Measurements from ENCODE around the gene COL18A1. TPM values are rescaled to one million over a fixed set of nuclear protein-coding genes. Genes with fewer than 3 reads are reported as not detected.

Gene COL18A1
- total RNA-seq, 1 donor from 2014 or later: 271 TPM

- Mint-ChIP-seq H3K4me1 (ENCODE audit: low read depth) (peaks cover 38% of the 10 kb centered on the region), H3K27ac (no peak overlapping the region), H3K9me3 (ENCODE audit: low read depth) (no peaks in the 10 kb centered on the region), H3K4me3 (ENCODE audit: low read depth) (no peak overlapping the region), H3K27me3 (no peaks in the 10 kb centered on the region), H3K36me3 (ENCODE audit: insufficient read depth) (no peaks in the 10 kb centered on the region)
- DNase-seq (ENCODE audit: low spot score, unreplicated experiment): no peak
- no peak for TF ChIP-seq CTCF (IDR thresholded peaks at IDR 0.05; ENCODE audit: unreplicated experiment)
Measured at GRCh38 chr21:45414396-45415187, 9.6 kb downstream of the COL18A1 start.

- Mint-ChIP-seq H3K9me3 (ENCODE audit: low read depth) (no peaks in the 10 kb centered on the region), H3K4me1 (ENCODE audit: low read depth) (peaks cover 39% of the 10 kb centered on the region), H3K4me3 (ENCODE audit: low read depth) (no peak overlapping the region), H3K27ac (no peak overlapping the region), H3K27me3 (no peaks in the 10 kb centered on the region), H3K36me3 (ENCODE audit: insufficient read depth) (no peaks in the 10 kb centered on the region)
- TF ChIP-seq CTCF (IDR thresholded peaks at IDR 0.05; ENCODE audit: unreplicated experiment): no peak
- no peak for DNase-seq (ENCODE audit: low spot score, unreplicated experiment)
Measured at GRCh38 chr21:45415188-45415942, 10.4 kb downstream of the COL18A1 start.

- DNase-seq (ENCODE audit: low spot score, unreplicated experiment): no peak
- H3K27me3 Mint-ChIP-seq: no peaks in the 10 kb centered on the region
- H3K9me3 Mint-ChIP-seq (ENCODE audit: low read depth): no peaks in the 10 kb centered on the region
- no peaks in the 10 kb centered on the region for H3K36me3 Mint-ChIP-seq (ENCODE audit: insufficient read depth)
- H3K4me1 Mint-ChIP-seq (ENCODE audit: low read depth): peaks cover 36% of the 10 kb centered on the region
- peak overlapping the region; percentile 43 for H3K27ac Mint-ChIP-seq
- TF ChIP-seq CTCF (IDR thresholded peaks at IDR 0.05; ENCODE audit: unreplicated experiment): no peak
- no peak overlapping the region for H3K4me3 Mint-ChIP-seq (ENCODE audit: low read depth)
Measured at GRCh38 chr21:45415943-45416611, 11.1 kb downstream of the COL18A1 start.

GRCh38 chr21:45416620-45417019 is 11.7 kb downstream of the COL18A1 start:
- Mint-ChIP-seq H3K27me3 (no peaks in the 10 kb centered on the region), H3K27ac (peak overlapping the region; percentile 62), H3K4me3 (ENCODE audit: low read depth) (no peak overlapping the region), H3K9me3 (ENCODE audit: low read depth) (no peaks in the 10 kb centered on the region), H3K36me3 (ENCODE audit: insufficient read depth) (no peaks in the 10 kb centered on the region), H3K4me1 (ENCODE audit: low read depth) (peaks cover 34% of the 10 kb centered on the region)
- no peak for DNase-seq (ENCODE audit: low spot score, unreplicated experiment)
- TF ChIP-seq CTCF (IDR thresholded peaks at IDR 0.05; ENCODE audit: unreplicated experiment): no peak

GRCh38 chr21:45417256-45417950 is 12.4 kb downstream of the COL18A1 start:
- no peaks in the 10 kb centered on the region for H3K36me3 Mint-ChIP-seq (ENCODE audit: insufficient read depth)
- H3K4me3 Mint-ChIP-seq (ENCODE audit: low read depth): no peak overlapping the region
- no peaks in the 10 kb centered on the region for H3K9me3 Mint-ChIP-seq (ENCODE audit: low read depth)
- DNase-seq (ENCODE audit: low spot score, unreplicated experiment): no peak
- TF ChIP-seq CTCF (IDR thresholded peaks at IDR 0.05; ENCODE audit: unreplicated experiment): no peak
- H3K27me3 Mint-ChIP-seq: no peaks in the 10 kb centered on the region
- H3K4me1 Mint-ChIP-seq (ENCODE audit: low read depth): peaks cover 35% of the 10 kb centered on the region
- no peak overlapping the region for H3K27ac Mint-ChIP-seq

Measured in progenitor cell of endocrine pancreas (in vitro differentiated cells).